Ascending aorta (tissue), 2 donors: ENCODE data around the gene LMX1B. TPM values are rescaled to one million over a fixed set of nuclear protein-coding genes. Genes with fewer than 3 reads are reported as not detected.
"Not testable (repeated sequence)": the region's sequence is repeated elsewhere in the genome, so short reads cannot be mapped to it uniquely, and the experiment has no call there.

Source experiments
- DNase-seq, 2 donors: peaks; one replicate each; pipeline ENCODE4 v3.0.0-alpha.2; 2019; ENCODE audit warnings: low spot score in 2 of 2
- H3K27ac ChIP-seq, 2 donors: fragments of 200-600 bp; sonication (generic); one replicate each; pipeline ENCODE4 v1.5.1; 2016 to 2017; ENCODE audit warnings: mild to moderate bottlenecking in 1 of 2
- H3K27me3 ChIP-seq: fragments of 200-600 bp; sonication (generic); one replicate; pipeline ENCODE4 v1.5.1; 2017
- H3K36me3 ChIP-seq, 2 donors: fragments of 200-600 bp; sonication (generic); one replicate each; pipeline ENCODE4 v1.5.1; 2016
- H3K4me1 ChIP-seq, 2 donors: fragments of 200-600 bp; sonication (generic); one replicate each; pipeline ENCODE4 v1.5.1; 2016 to 2017; ENCODE audit warnings: mild to moderate bottlenecking in 1 of 2
- H3K4me3 ChIP-seq, 2 donors: fragments of 200-600 bp; sonication (generic); one replicate each; pipeline ENCODE4 v1.5.1; 2016 to 2017; ENCODE audit warnings: mild to moderate bottlenecking in 1 of 2
- H3K9me3 ChIP-seq, 2 donors: fragments of 200-600 bp; sonication (generic); one replicate each; pipeline ENCODE4 v1.5.1; 2016
- CTCF ChIP-seq, 3 experiments: fragments of 200-600 bp in 2 of 3; fragments of 450-650 bp in 1 of 3; sonication (generic) in 2 of 3; IDR thresholded peaks; one replicate each; pipeline ENCODE4 v1.5.1; 2016 to 2019; ENCODE audit warnings: antibody characterized with exemption in 3 of 3, mild to moderate bottlenecking in 1 of 3, moderate library complexity in 1 of 3
- intact Hi-C: fragments of 100-400 bp; cut with DNase I; formaldehyde crosslinking; loops from one replicate; pipeline ENCODE4 v1.15.1; 2023
- total RNA-seq: library from RNA; depleted of rRNA; stranded (reverse); fragments of >200 nt; gene quantifications from one replicate; pipeline ENCODE4 v1.1.0, GENCODE V29; 2016

The LMX1B gene
- total RNA-seq, 1 donor from 2014 or later = 1.9 TPM

- Histone ChIP-seq H3K4me1 (no peaks in the 10 kb centered on the region), H3K36me3 (no peaks in the 10 kb centered on the region), H3K4me3 (peak overlapping the region; percentile 49 to 64), H3K27me3 (peaks cover 8% of the 10 kb centered on the region), H3K9me3 (no peaks in the 10 kb centered on the region), H3K27ac (peak overlapping the region in 1 of 2 donors; percentile 34)
- DNase-seq = peak in 1 of 2 donors; percentile 79
- no peak for TF ChIP-seq CTCF (IDR thresholded peaks at IDR 0.05)
- intact Hi-C loops = no loop called here
Observed at GRCh38 chr9:126722252-126722921, 108.7 kb downstream of the LMX1B start.

GRCh38 chr9:126722922-126723806 is 109.4 kb downstream of the LMX1B start:
- H3K36me3 ChIP-seq = no peaks in the 10 kb centered on the region
- peak overlapping the region; percentile 49 to 64 for H3K4me3 ChIP-seq
- intact Hi-C loops = no loop called here
- peaks cover 8% of the 10 kb centered on the region for H3K27me3 ChIP-seq
- no peak for TF ChIP-seq CTCF (IDR thresholded peaks at IDR 0.05)
- H3K27ac ChIP-seq = peak overlapping the region in 1 of 2 donors; percentile 34
- no peak for DNase-seq
- no peaks in the 10 kb centered on the region for H3K9me3 ChIP-seq
- H3K4me1 ChIP-seq = no peaks in the 10 kb centered on the region

GRCh38 chr9:126723807-126724172 is 110.1 kb downstream of the LMX1B start:
- peak overlapping the region in 1 of 2 donors; percentile 49 for H3K4me3 ChIP-seq
- intact Hi-C loops = no loop called here
- no peak overlapping the region for H3K27ac ChIP-seq
- DNase-seq = no peak
- no peaks in the 10 kb centered on the region for H3K4me1 ChIP-seq
- no peaks in the 10 kb centered on the region for H3K36me3 ChIP-seq
- H3K9me3 ChIP-seq = no peaks in the 10 kb centered on the region
- TF ChIP-seq CTCF (IDR thresholded peaks at IDR 0.05) = no peak
- H3K27me3 ChIP-seq = peaks cover 8% of the 10 kb centered on the region

GRCh38 chr9:126724226-126724625 is 110.5 kb downstream of the LMX1B start:
- Histone ChIP-seq H3K4me3 (no peak overlapping the region), H3K36me3 (no peaks in the 10 kb centered on the region), H3K27me3 (peaks cover 8% of the 10 kb centered on the region), H3K27ac (no peak overlapping the region), H3K4me1 (no peaks in the 10 kb centered on the region), H3K9me3 (no peaks in the 10 kb centered on the region)
- TF ChIP-seq CTCF (IDR thresholded peaks at IDR 0.05) = no peak
- intact Hi-C loops = no loop called here
- no peak for DNase-seq

- H3K27ac ChIP-seq, H3K9me3 ChIP-seq, H3K4me3 ChIP-seq, DNase-seq, H3K27me3 ChIP-seq, H3K36me3 ChIP-seq, intact Hi-C loops, H3K4me1 ChIP-seq: not testable (repeated sequence)
Observed at GRCh38 chr9:126725485-126725884, 111.8 kb downstream of the LMX1B start.

GRCh38 chr9:126728210-126728609 is 114.5 kb downstream of the LMX1B start:
- H3K36me3 ChIP-seq, intact Hi-C loops, H3K4me3 ChIP-seq, H3K9me3 ChIP-seq, DNase-seq, H3K27ac ChIP-seq, H3K27me3 ChIP-seq, H3K4me1 ChIP-seq: not testable (repeated sequence)

GRCh38 chr9:126730592-126730991 is 116.9 kb downstream of the LMX1B start:
- H3K4me3 ChIP-seq, DNase-seq, intact Hi-C loops, H3K27me3 ChIP-seq, H3K36me3 ChIP-seq, H3K4me1 ChIP-seq, H3K27ac ChIP-seq: not testable (repeated sequence)
- H3K9me3 ChIP-seq = peaks cover 7 to 11% of the 10 kb centered on the region in 2 donors
